ENCODE measurements around the gene PCMT1. TPM values are rescaled to one million over a fixed set of nuclear protein-coding genes. Genes with fewer than 3 reads are reported as not detected.

Gene PCMT1
- total and polyA plus RNA-seq, 2 of the 13 experiments (the other 11 are each of a cell fraction or from before 2014, with no cell fraction given) = 112 to 169 TPM

- TF ChIP-seq ZIK1 (CRISPR knock-in tag; IDR thresholded peaks at IDR 0.05; ENCODE audit: borderline replicate concordance, low read depth) (0 out of 2 replicates have a peak, but pooled peaks have one; percentile 43), FOXO4 (CRISPR knock-in tag; conservative IDR thresholded peaks at IDR 0.05) (no peak), MBNL3 (CRISPR knock-in tag; conservative IDR thresholded peaks at IDR 0.05) (no peak), TFE3 (CRISPR knock-in tag; IDR thresholded peaks at IDR 0.05) (peak; percentile 52; the same call in 1 of the 2 replicates), ZNF75D (CRISPR knock-in tag; IDR thresholded peaks at IDR 0.05; ENCODE audit: borderline replicate concordance) (no peak), ZSCAN30 (CRISPR knock-in tag; IDR thresholded peaks at IDR 0.05) (peak; percentile 44; the same call in 1 of the 2 replicates), ZKSCAN5 (CRISPR knock-in tag; IDR thresholded peaks at IDR 0.05) (no peak), ZC3H13 (CRISPR knock-in tag; IDR thresholded peaks at IDR 0.05) (no peak), CTCF (CRISPR knock-in tag; IDR thresholded peaks at IDR 0.05) (peak; percentile 67), MYNN (CRISPR knock-in tag; IDR thresholded peaks at IDR 0.05; ENCODE audit: low read depth) (no peak), TSC22D2 (CRISPR knock-in tag; IDR thresholded peaks at IDR 0.05; ENCODE audit: borderline replicate concordance) (no peak), ZSCAN9 (CRISPR knock-in tag; IDR thresholded peaks at IDR 0.05; ENCODE audit: borderline replicate concordance) (peak; percentile 88), ELF3 (CRISPR knock-in tag; IDR thresholded peaks at IDR 0.05) (peak; percentile 85), ZNF503 (CRISPR knock-in tag; IDR thresholded peaks at IDR 0.05) (0 out of 2 replicates have a peak, but pooled peaks have one; percentile 11), TBX2 (CRISPR knock-in tag; IDR thresholded peaks at IDR 0.05; ENCODE audit: borderline replicate concordance) (peak; percentile 86), MYPOP (CRISPR knock-in tag; IDR thresholded peaks at IDR 0.05) (peak; percentile 84), TEAD3 (CRISPR knock-in tag; optimal IDR thresholded peaks at IDR 0.05; ENCODE audit: borderline replicate concordance) (peak; percentile 64), PTBP1 (IDR thresholded peaks at IDR 0.05; ENCODE audit: low read depth, low read length, poor library complexity, severe bottlenecking) (peak; percentile 66), GATAD1 (CRISPR knock-in tag; IDR thresholded peaks at IDR 0.05) (peak; percentile 98), MYC (CRISPR knock-in tag; IDR thresholded peaks at IDR 0.05; ENCODE audit: borderline replicate concordance) (peak; percentile 84; the same call in 1 of the 2 replicates), ZNF333 (CRISPR knock-in tag; IDR thresholded peaks at IDR 0.05; ENCODE audit: borderline replicate concordance) (peak; percentile 40; the same call in 1 of the 2 replicates), ZNF441 (CRISPR knock-in tag; IDR thresholded peaks at IDR 0.05; ENCODE audit: borderline replicate concordance) (no peak; the same call in 1 of the 2 replicates)
Observed at GRCh38 chr6:149746147-149746946, 3.2 kb upstream of the PCMT1 start, which contains the start of gene NUP43 (continued).
